ENCODE results near the gene GLI3. TPM values are rescaled to one million over a fixed set of nuclear protein-coding genes. Genes with fewer than 3 reads are reported as not detected.

The GLI3 gene
- polyA plus RNA-seq, 1 donor, result 13.6 TPM

GRCh38 chr7:41916450-41916927 is 320.5 kb downstream of the GLI3 start:
- peak; percentile 18 for DNase-seq

- no peak for DNase-seq
Measured at GRCh38 chr7:41915871-41916270, 321.1 kb downstream of the GLI3 start.

GRCh38 chr7:41912851-41913567 is 324.0 kb downstream of the GLI3 start:
- no peak for DNase-seq

- no peak for DNase-seq
Measured at GRCh38 chr7:41912426-41912825, 324.6 kb downstream of the GLI3 start.

GRCh38 chr7:41911792-41912191 is 325.2 kb downstream of the GLI3 start:
- no peak for DNase-seq
